ENCODE results near the gene ZCCHC14.
"Not testable (repeated sequence)": the region's sequence is repeated elsewhere in the genome, so short reads cannot be mapped to it uniquely, and the experiment has no call there.

The ZCCHC14 gene

GRCh38 chr16:87523605-87524004, 30.8 kb upstream of the ZCCHC14 start:
- DNase-seq, result not testable (repeated sequence)

GRCh38 chr16:87521764-87522163, 28.9 kb upstream of the ZCCHC14 start:
- DNase-seq, result not testable (repeated sequence)

GRCh38 chr16:87519170-87519569, 26.3 kb upstream of the ZCCHC14 start:
- not testable (repeated sequence) for DNase-seq

GRCh38 chr16:87518430-87519051, 25.7 kb upstream of the ZCCHC14 start:
- not testable (repeated sequence) for DNase-seq

GRCh38 chr16:87517610-87518429, 25.0 kb upstream of the ZCCHC14 start:
- DNase-seq, result not testable (repeated sequence)

GRCh38 chr16:87516361-87516760, 23.5 kb upstream of the ZCCHC14 start:
- no peak for DNase-seq

GRCh38 chr16:87515475-87516330, 22.9 kb upstream of the ZCCHC14 start:
- DNase-seq, result no peak

- not testable (repeated sequence) for DNase-seq
Observed at GRCh38 chr16:87509778-87510177, 17.0 kb upstream of the ZCCHC14 start.

GRCh38 chr16:87507351-87508069, 14.7 kb upstream of the ZCCHC14 start:
- peak in 1 of 2 donors; percentile 13 for DNase-seq

- DNase-seq, result no peak
Observed at GRCh38 chr16:87506423-87507350, 13.9 kb upstream of the ZCCHC14 start.

- no peak for DNase-seq
Observed at GRCh38 chr16:87505834-87506233, 13.0 kb upstream of the ZCCHC14 start.

GRCh38 chr16:87503232-87503937, 10.6 kb upstream of the ZCCHC14 start:
- not testable (repeated sequence) for DNase-seq

GRCh38 chr16:87502308-87502969, 9.6 kb upstream of the ZCCHC14 start:
- DNase-seq, result no peak

- no peak for DNase-seq
Observed at GRCh38 chr16:87501117-87501516, 8.3 kb upstream of the ZCCHC14 start.

- DNase-seq, result no peak
Observed at GRCh38 chr16:87499189-87499486, 6.3 kb upstream of the ZCCHC14 start.

GRCh38 chr16:87498324-87499188, 5.7 kb upstream of the ZCCHC14 start:
- DNase-seq, result no peak

GRCh38 chr16:87497767-87498290, 5.0 kb upstream of the ZCCHC14 start:
- not testable (repeated sequence) for DNase-seq

GRCh38 chr16:87497023-87497766, 4.4 kb upstream of the ZCCHC14 start:
- not testable (repeated sequence) for DNase-seq
